ENCODE data around the gene CTSD. TPM values are rescaled to one million over a fixed set of nuclear protein-coding genes. Genes with fewer than 3 reads are reported as not detected.

Gene CTSD
- total RNA-seq, 1 experiment from 2014 or later = 199 TPM

GRCh38 chr11:1761110-1761856, 2.4 kb downstream of the CTSD start (continued):
- TF ChIP-seq E2F5 (CRISPR knock-in tag; IDR thresholded peaks at IDR 0.05) (no peak), KAT7 (CRISPR knock-in tag; IDR thresholded peaks at IDR 0.05; ENCODE audit: borderline replicate concordance) (no peak), MLX (CRISPR knock-in tag; IDR thresholded peaks at IDR 0.05) (no peak)

DNA sequence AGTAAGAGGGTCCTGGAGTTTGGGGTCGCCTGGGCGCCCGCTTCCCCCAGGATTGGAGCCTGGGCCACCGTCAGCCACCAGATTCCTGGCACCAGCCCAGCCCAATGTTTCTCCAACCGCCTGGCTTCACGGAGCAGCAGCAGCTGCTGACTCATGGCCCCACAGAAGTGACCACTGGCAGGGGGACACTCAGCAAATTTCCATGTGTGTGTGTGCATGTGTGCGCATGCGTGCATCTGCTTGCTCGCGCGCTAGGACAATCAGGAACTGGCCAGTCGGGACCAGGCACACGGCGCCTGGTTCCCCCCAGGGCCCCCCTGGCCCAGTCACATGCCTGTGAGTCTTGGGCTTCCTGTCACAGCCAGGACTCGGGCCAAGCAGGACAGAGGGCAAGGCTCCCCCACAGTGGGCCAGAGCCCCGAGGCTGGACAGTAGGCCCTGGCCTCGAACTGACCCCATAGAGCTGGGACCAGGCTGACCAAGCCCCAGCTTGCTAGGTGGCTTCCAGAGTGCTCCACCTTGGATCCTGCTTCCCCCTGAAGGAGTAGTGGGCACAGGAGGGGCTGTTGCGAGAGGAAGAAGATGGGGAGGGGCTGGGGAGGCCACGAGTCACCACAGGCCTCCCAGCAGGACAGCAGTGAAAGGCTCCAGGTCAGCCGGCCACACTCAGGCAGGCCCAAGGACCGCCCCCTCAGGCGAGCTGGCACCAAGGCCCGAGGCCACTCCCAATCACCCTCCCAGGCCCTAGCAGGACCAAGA, 3.2 kb downstream of the CTSD start:
- ChIA-PET CTCF (no interaction called here), POLR2A (no interaction called here)
- Mint-ChIP-seq H3K9me3 (no peaks in the 10 kb centered on the region), H3K36me3 (no peaks in the 10 kb centered on the region), H3K27me3 (ENCODE audit: low read depth) (0 out of 2 replicates have a peak, but pooled peaks cover 3% of the 10 kb centered on the region), H3K4me1 (0 out of 2 replicates have a peak, but pooled peaks cover 3% of the 10 kb centered on the region), H3K27ac (no peak overlapping the region), H3K4me3 (no peak overlapping the region)
- no peak for DNase-seq (ENCODE audit: low spot score)
- no peak for ATAC-seq
- TF ChIP-seq JAZF1 (CRISPR knock-in tag; IDR thresholded peaks at IDR 0.05) (no peak), FOXK1 (CRISPR knock-in tag; IDR thresholded peaks at IDR 0.05) (no peak), PRDM15 (CRISPR knock-in tag; IDR thresholded peaks at IDR 0.05) (no peak), TCF7 (CRISPR knock-in tag; IDR thresholded peaks at IDR 0.05; ENCODE audit: low read depth) (no peak), CREB1 (CRISPR knock-in tag; IDR thresholded peaks at IDR 0.05) (no peak), PRRX2 (CRISPR knock-in tag; IDR thresholded peaks at IDR 0.05) (no peak), SOX15 (CRISPR knock-in tag; IDR thresholded peaks at IDR 0.05) (no peak), ZNF671 (CRISPR knock-in tag; IDR thresholded peaks at IDR 0.05) (no peak), TEAD1 (CRISPR knock-in tag; IDR thresholded peaks at IDR 0.05) (no peak), FOXP4 (CRISPR knock-in tag; IDR thresholded peaks at IDR 0.05) (no peak), NR2C2 (CRISPR knock-in tag; IDR thresholded peaks at IDR 0.05) (no peak), ATF6 (CRISPR knock-in tag; IDR thresholded peaks at IDR 0.05) (no peak)
- TF ChIP-seq, protein P1, sequence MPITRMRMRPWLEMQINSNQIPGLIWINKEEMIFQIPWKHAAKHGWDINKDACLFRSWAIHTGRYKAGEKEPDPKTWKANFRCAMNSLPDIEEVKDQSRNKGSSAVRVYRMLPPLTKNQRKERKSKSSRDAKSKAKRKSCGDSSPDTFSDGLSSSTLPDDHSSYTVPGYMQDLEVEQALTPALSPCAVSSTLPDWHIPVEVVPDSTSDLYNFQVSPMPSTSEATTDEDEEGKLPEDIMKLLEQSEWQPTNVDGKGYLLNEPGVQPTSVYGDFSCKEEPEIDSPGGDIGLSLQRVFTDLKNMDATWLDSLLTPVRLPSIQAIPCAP (CRISPR knock-in tag; IDR thresholded peaks at IDR 0.05) = no peak
- TF ChIP-seq, protein P2, sequence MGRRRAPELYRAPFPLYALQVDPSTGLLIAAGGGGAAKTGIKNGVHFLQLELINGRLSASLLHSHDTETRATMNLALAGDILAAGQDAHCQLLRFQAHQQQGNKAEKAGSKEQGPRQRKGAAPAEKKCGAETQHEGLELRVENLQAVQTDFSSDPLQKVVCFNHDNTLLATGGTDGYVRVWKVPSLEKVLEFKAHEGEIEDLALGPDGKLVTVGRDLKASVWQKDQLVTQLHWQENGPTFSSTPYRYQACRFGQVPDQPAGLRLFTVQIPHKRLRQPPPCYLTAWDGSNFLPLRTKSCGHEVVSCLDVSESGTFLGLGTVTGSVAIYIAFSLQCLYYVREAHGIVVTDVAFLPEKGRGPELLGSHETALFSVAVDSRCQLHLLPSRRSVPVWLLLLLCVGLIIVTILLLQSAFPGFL (CRISPR knock-in tag; IDR thresholded peaks at IDR 0.05; ENCODE audit: borderline replicate concordance) = no peak
- TF ChIP-seq, protein P3, sequence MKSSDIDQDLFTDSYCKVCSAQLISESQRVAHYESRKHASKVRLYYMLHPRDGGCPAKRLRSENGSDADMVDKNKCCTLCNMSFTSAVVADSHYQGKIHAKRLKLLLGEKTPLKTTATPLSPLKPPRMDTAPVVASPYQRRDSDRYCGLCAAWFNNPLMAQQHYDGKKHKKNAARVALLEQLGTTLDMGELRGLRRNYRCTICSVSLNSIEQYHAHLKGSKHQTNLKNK (CRISPR knock-in tag; IDR thresholded peaks at IDR 0.05) = no peak
- TF ChIP-seq, protein P4, sequence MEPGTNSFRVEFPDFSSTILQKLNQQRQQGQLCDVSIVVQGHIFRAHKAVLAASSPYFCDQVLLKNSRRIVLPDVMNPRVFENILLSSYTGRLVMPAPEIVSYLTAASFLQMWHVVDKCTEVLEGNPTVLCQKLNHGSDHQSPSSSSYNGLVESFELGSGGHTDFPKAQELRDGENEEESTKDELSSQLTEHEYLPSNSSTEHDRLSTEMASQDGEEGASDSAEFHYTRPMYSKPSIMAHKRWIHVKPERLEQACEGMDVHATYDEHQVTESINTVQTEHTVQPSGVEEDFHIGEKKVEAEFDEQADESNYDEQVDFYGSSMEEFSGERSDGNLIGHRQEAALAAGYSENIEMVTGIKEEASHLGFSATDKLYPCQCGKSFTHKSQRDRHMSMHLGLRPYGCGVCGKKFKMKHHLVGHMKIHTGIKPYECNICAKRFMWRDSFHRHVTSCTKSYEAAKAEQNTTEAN (CRISPR knock-in tag; IDR thresholded peaks at IDR 0.05) = no peak
